ENCODE results near the gene ABHD10.
A peak's percentile ranks its signal among the peaks of the same experiment; 100 is the strongest.

ABHD10 gene

DNA sequence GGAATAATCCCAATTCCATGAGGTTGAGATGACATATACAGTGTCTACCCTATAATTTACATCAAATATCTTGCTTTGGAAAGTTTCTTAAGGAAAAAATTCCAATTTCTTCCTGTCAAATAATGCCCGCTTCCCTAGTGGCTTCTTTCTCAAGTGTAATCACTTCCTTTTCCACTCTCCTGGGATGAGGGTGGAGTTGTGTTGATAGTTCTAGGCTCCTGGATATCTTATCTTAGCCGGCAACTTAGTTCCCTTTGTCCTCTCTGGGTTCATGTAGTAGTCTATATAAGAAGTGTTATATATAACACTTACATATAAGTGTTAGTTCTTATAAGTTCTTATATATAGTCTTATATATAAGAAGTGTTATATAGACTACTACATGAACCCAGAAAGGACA lies 30.8 kb downstream of the ABHD10 start:
- TF ChIP-seq, protein P1, sequence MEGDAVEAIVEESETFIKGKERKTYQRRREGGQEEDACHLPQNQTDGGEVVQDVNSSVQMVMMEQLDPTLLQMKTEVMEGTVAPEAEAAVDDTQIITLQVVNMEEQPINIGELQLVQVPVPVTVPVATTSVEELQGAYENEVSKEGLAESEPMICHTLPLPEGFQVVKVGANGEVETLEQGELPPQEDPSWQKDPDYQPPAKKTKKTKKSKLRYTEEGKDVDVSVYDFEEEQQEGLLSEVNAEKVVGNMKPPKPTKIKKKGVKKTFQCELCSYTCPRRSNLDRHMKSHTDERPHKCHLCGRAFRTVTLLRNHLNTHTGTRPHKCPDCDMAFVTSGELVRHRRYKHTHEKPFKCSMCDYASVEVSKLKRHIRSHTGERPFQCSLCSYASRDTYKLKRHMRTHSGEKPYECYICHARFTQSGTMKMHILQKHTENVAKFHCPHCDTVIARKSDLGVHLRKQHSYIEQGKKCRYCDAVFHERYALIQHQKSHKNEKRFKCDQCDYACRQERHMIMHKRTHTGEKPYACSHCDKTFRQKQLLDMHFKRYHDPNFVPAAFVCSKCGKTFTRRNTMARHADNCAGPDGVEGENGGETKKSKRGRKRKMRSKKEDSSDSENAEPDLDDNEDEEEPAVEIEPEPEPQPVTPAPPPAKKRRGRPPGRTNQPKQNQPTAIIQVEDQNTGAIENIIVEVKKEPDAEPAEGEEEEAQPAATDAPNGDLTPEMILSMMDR (conservative IDR thresholded peaks at IDR 0.05): no peak
- no peak overlapping the region for H3K27ac ChIP-seq

- TF ChIP-seq ZFX (IDR thresholded peaks at IDR 0.05): no peak
- TF ChIP-seq, protein P1 (conservative IDR thresholded peaks at IDR 0.05): no peak
Measured at GRCh38 chr3:112010636-112011035, 31.8 kb downstream of the ABHD10 start.

DNA sequence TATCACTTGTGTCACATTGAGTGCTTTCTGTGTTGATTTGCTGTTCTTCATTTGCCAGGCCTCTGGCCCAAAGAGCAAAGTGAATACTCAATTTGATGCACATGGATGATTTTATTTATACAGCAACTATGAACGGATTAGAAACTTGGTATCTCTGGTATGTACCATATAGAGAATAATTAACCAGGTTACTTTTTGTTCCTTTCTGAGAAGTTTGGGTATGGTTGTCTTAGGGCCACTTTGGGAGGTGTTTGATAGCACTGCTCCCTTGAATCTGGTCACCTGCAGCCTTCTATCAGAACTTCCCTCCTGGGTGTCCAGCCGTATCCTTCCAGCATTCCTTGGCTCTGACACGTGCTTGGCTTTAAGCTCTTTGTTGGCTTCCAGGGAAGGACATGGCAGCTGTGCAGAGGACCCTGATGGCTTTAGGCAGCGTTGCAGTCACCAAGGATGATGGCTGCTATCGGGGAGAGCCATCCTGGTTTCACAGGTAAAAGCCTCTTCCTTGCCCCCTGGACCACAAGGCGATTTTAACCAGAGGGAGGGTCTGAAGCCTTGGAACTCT lies 32.6 kb downstream of the ABHD10 start:
- no peak overlapping the region for H3K27ac ChIP-seq
- TF ChIP-seq, protein P1 (conservative IDR thresholded peaks at IDR 0.05): no peak
- no peak for TF ChIP-seq ZFX (IDR thresholded peaks at IDR 0.05)

More at GRCh38 chr3:112010636-112011035, 31.8 kb downstream of the ABHD10 start:
- H3K27ac ChIP-seq: no peak overlapping the region

DNA sequence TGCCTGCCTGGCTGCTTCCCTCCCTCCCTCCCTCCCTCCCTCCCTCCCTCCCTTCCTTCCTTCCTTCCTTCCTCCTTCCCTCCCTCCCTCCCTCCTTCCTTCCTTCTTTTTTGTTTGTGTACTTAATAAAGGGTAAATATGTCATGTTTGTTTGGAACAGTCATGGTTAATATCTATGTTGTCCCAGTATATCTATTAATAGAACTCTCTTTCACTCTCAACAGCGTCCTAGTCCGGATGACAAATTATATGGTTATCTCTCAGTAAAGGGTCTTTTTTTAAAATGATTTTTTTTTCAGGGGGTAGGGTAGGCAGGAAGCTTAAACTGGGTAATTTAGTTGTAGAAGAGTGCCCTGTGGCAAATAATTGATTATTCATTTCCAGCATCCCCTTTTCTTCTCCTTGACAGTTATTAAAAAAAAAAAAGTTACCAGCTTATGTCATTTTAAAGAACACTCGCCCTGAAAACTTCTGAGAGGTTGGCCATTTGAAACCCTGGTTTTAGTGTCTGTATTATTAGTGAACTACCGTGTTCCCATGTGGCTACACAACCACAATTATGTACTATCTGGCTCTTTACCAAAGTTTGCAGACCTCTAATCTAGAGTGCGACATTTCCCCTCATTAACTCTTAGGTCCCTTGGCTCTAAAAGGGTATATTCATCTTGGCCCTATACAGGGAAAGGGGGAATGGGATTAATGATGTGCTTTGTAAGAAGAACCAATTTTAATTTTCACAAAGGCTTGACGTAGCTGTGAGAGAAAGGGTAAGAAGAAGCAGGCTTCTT lies 33.6 kb downstream of the ABHD10 start:
- no peak overlapping the region for H3K27ac ChIP-seq
- TF ChIP-seq, protein P1 (conservative IDR thresholded peaks at IDR 0.05): no peak

DNA sequence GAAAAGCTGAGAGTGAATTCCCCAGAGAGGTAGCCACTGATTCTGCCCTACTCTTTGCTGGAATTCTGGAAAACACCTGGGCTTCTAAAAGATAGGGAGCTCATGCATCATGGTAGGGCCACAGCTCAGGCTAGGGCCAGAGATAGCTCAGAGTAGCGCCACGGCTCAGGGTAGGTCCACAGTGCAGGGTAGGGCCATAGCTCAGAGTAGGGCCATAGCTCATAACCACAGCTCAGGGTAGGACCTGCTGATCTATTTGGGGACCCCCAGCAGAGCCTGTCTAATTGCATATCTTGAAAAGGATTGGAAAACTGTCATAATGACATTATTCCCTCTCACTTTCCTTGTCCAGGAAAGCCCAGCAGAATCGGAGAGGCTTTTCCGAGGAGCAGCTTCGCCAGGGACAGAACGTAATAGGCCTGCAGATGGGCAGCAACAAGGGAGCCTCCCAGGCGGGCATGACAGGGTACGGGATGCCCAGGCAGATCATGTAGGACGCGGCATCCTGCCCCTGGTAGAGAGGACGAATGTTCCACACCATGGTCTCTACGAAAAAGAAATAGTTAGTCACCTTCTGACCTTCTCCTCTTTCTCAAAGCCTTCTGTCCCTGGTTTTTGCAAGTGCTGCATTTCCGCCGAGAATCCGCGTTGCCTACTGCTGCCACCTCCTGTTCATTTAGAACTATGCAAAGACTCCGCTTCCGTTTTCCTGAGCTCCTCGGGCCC lies 34.4 kb downstream of the ABHD10 start:
- TF ChIP-seq ZFX (IDR thresholded peaks at IDR 0.05): no peak
- TF ChIP-seq, protein P1 (conservative IDR thresholded peaks at IDR 0.05): peak; percentile 76
- no peak overlapping the region for H3K27ac ChIP-seq

- no peak overlapping the region for H3K27ac ChIP-seq
- TF ChIP-seq, protein P1 (conservative IDR thresholded peaks at IDR 0.05): peak; percentile 52
- no peak for TF ChIP-seq ZFX (IDR thresholded peaks at IDR 0.05)
Measured at GRCh38 chr3:112013784-112014143, 34.9 kb downstream of the ABHD10 start.

- H3K27ac ChIP-seq: no peak overlapping the region
- no peak for TF ChIP-seq ZFX (IDR thresholded peaks at IDR 0.05)
- TF ChIP-seq, protein P1 (conservative IDR thresholded peaks at IDR 0.05): no peak
Measured at GRCh38 chr3:112017091-112017490, 38.3 kb downstream of the ABHD10 start.
